ENCODE results near the gene NDUFS7.

The NDUFS7 gene

GRCh38 chr19:1373042-1373533, 10.6 kb upstream of the NDUFS7 start:
- Mint-ChIP-seq H3K36me3 (peaks cover 30 to 43% of the 10 kb centered on the region in 2 donors), H3K27me3 (no peaks in the 10 kb centered on the region), H3K27ac (no peak overlapping the region), H3K4me1 (no peaks in the 10 kb centered on the region), H3K4me3 (no peak overlapping the region), H3K9me3 (no peaks in the 10 kb centered on the region)
- DNase-seq (no peak), ATAC-seq (replicated peaks) (no peak)

GRCh38 chr19:1373534-1374249, 10.0 kb upstream of the NDUFS7 start:
- Mint-ChIP-seq H3K4me3 (no peak overlapping the region), H3K27me3 (no peaks in the 10 kb centered on the region), H3K4me1 (no peaks in the 10 kb centered on the region), H3K36me3 (peaks cover 26 to 38% of the 10 kb centered on the region in 2 donors), H3K9me3 (no peaks in the 10 kb centered on the region), H3K27ac (no peak overlapping the region)
- ATAC-seq (replicated peaks) (no peak), DNase-seq (no peak)

DNA sequence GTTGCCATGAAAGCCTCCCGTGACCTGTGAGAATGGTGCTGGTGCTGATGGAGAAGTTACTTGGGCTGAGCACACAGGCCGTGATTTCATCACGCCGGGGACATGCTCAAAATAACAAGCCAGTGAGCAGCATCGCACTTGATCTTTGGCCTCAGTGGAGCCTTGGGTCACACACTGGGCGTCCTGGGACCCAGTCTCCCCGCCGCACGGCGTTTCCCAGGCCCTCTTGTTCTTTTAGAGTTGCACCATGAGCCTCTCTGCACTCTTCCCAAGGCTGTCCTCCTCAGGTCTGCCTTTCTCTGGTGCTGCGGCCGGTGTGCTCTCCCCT, 9.5 kb upstream of the NDUFS7 start:
- H3K4me3 Mint-ChIP-seq, result no peak overlapping the region
- H3K36me3 Mint-ChIP-seq, result peaks cover 26 to 38% of the 10 kb centered on the region in 2 donors
- no peaks in the 10 kb centered on the region for H3K9me3 Mint-ChIP-seq
- H3K27ac Mint-ChIP-seq, result peak overlapping the region; percentile 33
- H3K27me3 Mint-ChIP-seq, result no peaks in the 10 kb centered on the region
- H3K4me1 Mint-ChIP-seq, result no peaks in the 10 kb centered on the region
- DNase-seq, result no peak
- no peak for ATAC-seq (replicated peaks)

- Mint-ChIP-seq H3K9me3 (no peaks in the 10 kb centered on the region), H3K36me3 (peaks cover 20 to 32% of the 10 kb centered on the region in 2 donors), H3K27ac (no peak overlapping the region), H3K4me1 (peaks cover 0 to 3% of the 10 kb centered on the region in 2 donors), H3K4me3 (no peak overlapping the region), H3K27me3 (no peaks in the 10 kb centered on the region)
- DNase-seq, result no peak
- no peak for ATAC-seq (replicated peaks)
Measured at GRCh38 chr19:1376415-1376805, 7.3 kb upstream of the NDUFS7 start.

DNA sequence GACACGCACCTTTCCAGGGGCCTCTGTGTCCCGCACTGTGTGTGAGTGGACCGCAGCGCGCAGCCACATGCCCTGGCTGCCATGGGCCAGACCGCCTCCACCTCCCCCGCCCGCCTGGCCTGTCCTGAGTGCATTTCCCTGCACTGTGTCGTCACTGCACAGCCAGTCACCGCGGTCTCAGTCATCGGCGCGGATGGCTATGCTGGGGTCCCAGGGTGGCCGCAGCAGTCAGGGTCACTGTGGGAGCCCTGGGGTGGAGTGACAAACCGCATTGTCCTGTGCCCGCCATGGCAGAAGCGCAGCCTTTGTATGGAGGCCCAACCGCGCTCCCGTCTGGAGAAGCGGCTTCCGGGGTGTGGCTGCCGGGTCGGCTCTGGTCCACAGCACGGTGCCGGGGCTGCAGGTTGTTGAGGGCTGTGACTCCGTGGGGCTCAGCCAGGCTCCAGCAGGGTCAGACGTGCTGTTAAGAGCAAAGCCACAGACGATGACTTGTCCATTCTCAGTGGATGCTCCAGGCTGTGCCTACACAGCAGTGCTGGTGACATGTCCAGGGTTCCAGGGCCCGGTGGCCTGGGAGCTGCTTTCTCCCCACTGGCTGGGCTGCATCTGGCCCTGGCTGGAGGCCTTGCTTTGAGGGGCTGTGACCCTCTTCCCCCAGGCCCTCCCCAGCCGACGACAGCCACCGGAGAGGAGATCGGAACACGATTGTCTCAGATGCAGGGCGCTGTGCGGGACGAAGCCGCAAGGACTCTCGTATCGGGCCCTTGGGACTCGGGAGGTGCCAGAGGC, 6.3 kb upstream of the NDUFS7 start:
- DNase-seq (no peak), ATAC-seq (replicated peaks) (no peak)
- no peaks in the 10 kb centered on the region for H3K9me3 Mint-ChIP-seq
- peaks cover 18 to 29% of the 10 kb centered on the region in 2 donors for H3K36me3 Mint-ChIP-seq
- peaks cover 0 to 3% of the 10 kb centered on the region in 2 donors for H3K4me1 Mint-ChIP-seq
- no peak overlapping the region for H3K4me3 Mint-ChIP-seq
- no peaks in the 10 kb centered on the region for H3K27me3 Mint-ChIP-seq
- no peak overlapping the region for H3K27ac Mint-ChIP-seq

DNA sequence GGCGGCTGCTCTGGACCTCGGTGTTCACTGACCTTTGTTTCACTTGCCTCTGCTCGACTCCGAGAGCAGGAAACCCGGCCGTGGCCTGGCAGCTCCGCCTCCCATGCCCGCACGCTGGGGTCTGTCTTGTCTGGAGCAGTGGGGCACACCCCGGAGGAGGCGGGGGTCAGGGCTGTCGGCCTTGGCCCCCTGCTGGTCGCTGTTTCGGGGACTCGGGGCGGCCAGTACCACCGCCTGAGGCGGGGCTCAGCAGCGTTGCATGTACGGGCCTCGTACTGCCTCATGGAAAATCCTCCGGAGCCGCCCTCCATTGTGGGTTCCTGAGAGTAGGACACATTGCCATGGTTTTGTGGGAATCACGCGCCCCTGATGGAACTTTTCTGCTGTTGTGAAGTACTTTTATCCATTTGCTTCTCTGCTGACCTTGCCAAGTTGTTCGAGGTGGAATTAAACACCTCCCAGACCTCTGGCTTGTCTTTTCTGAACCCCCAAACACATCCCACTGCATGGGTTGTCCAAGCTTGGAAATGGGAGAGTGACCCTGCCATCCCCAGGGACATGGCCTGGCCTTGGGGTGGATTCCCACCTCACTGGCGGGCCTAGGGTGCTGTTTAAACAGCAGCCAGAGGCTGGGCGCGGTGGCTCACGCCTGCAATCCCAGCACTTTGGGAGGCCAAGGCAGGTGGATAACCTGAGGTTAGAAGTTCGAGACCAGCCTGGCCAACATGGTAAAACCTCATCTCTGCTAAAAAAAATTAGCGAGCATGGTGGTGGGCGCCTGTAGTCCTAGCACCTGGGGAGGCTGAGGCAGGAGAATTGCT, 5.5 kb upstream of the NDUFS7 start:
- DNase-seq, result no peak
- no peak overlapping the region for H3K27ac Mint-ChIP-seq
- no peak for ATAC-seq (replicated peaks)
- H3K4me1 Mint-ChIP-seq, result peaks cover 5 to 7% of the 10 kb centered on the region in 2 donors
- peaks cover 18 to 28% of the 10 kb centered on the region in 2 donors for H3K36me3 Mint-ChIP-seq
- peaks cover 0 to under 1% of the 10 kb centered on the region in 2 donors for H3K9me3 Mint-ChIP-seq
- no peak overlapping the region for H3K4me3 Mint-ChIP-seq
- peaks cover 1 to 4% of the 10 kb centered on the region in 2 donors for H3K27me3 Mint-ChIP-seq

GRCh38 chr19:1379126-1379905, 4.4 kb upstream of the NDUFS7 start:
- Mint-ChIP-seq H3K4me1 (peaks cover 12 to 13% of the 10 kb centered on the region in 2 donors), H3K36me3 (peaks cover 17 to 24% of the 10 kb centered on the region in 2 donors), H3K27me3 (peaks cover 6 to 8% of the 10 kb centered on the region in 2 donors), H3K4me3 (no peak overlapping the region), H3K9me3 (peaks cover 2 to 3% of the 10 kb centered on the region in 2 donors), H3K27ac (no peak overlapping the region)
- no peak for DNase-seq
- ATAC-seq (replicated peaks), result no peak

GRCh38 chr19:1379961-1380489, 3.7 kb upstream of the NDUFS7 start:
- H3K4me3 Mint-ChIP-seq, result no peak overlapping the region
- DNase-seq, result no peak
- peaks cover 6 to 8% of the 10 kb centered on the region in 2 donors for H3K27me3 Mint-ChIP-seq
- peaks cover 2 to 3% of the 10 kb centered on the region in 2 donors for H3K9me3 Mint-ChIP-seq
- H3K36me3 Mint-ChIP-seq, result peaks cover 15 to 21% of the 10 kb centered on the region in 2 donors
- peak overlapping the region; percentile 75 for H3K27ac Mint-ChIP-seq
- H3K4me1 Mint-ChIP-seq, result peaks cover 14 to 20% of the 10 kb centered on the region in 2 donors
- ATAC-seq (replicated peaks), result no peak

GRCh38 chr19:1382250-1382649, 1.5 kb upstream of the NDUFS7 start:
- H3K4me1 Mint-ChIP-seq, result peaks cover 19 to 40% of the 10 kb centered on the region in 2 donors
- peaks cover 2 to 3% of the 10 kb centered on the region in 2 donors for H3K9me3 Mint-ChIP-seq
- H3K27ac Mint-ChIP-seq, result no peak overlapping the region
- no peak for ATAC-seq (replicated peaks)
- DNase-seq, result no peak
- H3K36me3 Mint-ChIP-seq, result peaks cover 10 to 16% of the 10 kb centered on the region in 2 donors
- peaks cover 6 to 8% of the 10 kb centered on the region in 2 donors for H3K27me3 Mint-ChIP-seq
- no peak overlapping the region for H3K4me3 Mint-ChIP-seq

DNA sequence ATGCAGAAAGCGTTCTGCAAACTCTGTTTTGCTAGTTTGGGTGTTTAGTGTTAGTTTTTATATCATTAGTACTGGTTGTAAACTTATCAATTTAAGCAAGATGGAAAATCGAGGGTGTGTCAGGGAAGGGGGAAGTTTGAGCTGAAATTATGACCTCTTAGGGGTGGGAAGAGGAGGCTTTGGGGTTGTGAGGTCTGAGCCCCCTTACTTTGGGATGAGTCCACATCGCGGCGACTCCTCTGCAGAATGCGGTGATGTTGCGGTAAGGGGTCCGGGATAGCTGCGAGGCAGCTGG, 743 bp upstream of the NDUFS7 start:
- Mint-ChIP-seq H3K4me1 (peaks cover 19 to 40% of the 10 kb centered on the region in 2 donors), H3K27me3 (peaks cover 6 to 8% of the 10 kb centered on the region in 2 donors), H3K9me3 (peaks cover 2 to 3% of the 10 kb centered on the region in 2 donors), H3K36me3 (peaks cover 11 to 16% of the 10 kb centered on the region in 2 donors), H3K27ac (peak overlapping the region; percentile 100), H3K4me3 (peak overlapping the region; percentile 95 to 96)
- ATAC-seq (replicated peaks) (no peak), DNase-seq (no peak)

DNA sequence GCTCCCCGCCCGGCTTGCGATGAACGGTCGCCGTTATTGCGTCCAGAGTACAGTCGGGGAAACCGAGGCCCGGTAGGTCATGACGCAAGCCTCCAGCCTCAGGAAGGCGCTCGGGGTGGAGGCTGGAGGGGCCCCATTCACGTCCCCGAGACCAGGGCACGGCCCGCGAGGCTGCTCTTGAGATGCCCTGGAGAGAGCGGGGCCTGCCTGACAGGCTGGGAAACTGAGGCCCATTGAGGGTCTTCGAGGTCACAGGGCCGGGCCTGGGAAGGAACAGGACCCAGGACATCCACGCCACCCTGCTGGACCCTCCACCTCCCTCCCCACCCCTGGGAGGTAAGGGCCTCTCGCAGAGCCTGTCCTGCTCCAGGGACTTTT, 367 bp downstream of the NDUFS7 start:
- ATAC-seq (replicated peaks), result peak; percentile 2 to 10
- H3K27me3 Mint-ChIP-seq, result peaks cover 6 to 8% of the 10 kb centered on the region in 2 donors
- peaks cover 14 to 27% of the 10 kb centered on the region in 2 donors for H3K36me3 Mint-ChIP-seq
- peak overlapping the region; percentile 100 for H3K27ac Mint-ChIP-seq
- peaks cover 19 to 41% of the 10 kb centered on the region in 2 donors for H3K4me1 Mint-ChIP-seq
- H3K4me3 Mint-ChIP-seq, result peak overlapping the region; percentile 95 to 96
- H3K9me3 Mint-ChIP-seq, result peaks cover 2 to 3% of the 10 kb centered on the region in 2 donors
- no peak for DNase-seq

DNA sequence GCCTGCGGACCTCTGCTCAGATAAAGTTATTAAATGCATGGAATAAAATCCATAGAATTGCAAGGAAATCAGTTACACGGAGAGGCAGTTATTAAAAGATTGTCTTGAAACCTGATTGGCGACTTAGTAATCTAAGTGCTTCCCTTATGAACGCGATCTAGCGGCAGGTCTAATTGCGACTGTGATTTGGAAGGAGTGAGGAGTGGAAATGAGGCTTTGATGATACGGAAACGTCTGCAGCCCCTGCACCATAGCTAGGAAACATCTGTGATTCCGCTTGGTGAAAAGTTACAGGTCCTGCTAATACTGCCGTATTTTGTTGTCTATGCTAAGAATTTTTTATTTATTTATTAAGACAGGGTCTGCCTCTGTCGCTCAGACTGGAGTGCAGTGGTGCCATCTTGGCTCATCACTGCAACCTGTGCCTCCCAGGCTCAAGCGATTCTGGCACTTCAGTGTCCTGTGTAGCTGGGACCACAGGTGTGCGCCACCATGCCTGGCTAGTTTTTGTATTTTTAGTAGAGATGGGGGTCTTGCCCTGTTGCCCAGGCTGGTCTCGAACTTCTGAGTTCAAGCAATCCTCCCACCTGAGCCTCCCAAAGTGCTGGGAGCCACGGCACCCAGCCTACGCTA, 887 bp downstream of the NDUFS7 start:
- no peak for DNase-seq

GRCh38 chr19:1385816-1386215, 2.1 kb downstream of the NDUFS7 start:
- DNase-seq (no peak), ATAC-seq (replicated peaks) (no peak)
- Mint-ChIP-seq H3K4me3 (no peak overlapping the region), H3K27me3 (peaks cover 6 to 8% of the 10 kb centered on the region in 2 donors), H3K36me3 (peaks cover 27 to 45% of the 10 kb centered on the region in 2 donors), H3K4me1 (peaks cover 16 to 47% of the 10 kb centered on the region in 2 donors), H3K9me3 (peaks cover 2 to 3% of the 10 kb centered on the region in 2 donors), H3K27ac (no peak overlapping the region)

More for the DNA sequence above, 887 bp downstream of the NDUFS7 start:
- Mint-ChIP-seq H3K27me3 (peaks cover 6 to 8% of the 10 kb centered on the region in 2 donors), H3K9me3 (peaks cover 2 to 3% of the 10 kb centered on the region in 2 donors), H3K27ac (peak overlapping the region; percentile 100), H3K4me1 (peaks cover 19 to 46% of the 10 kb centered on the region in 2 donors), H3K36me3 (peaks cover 19 to 33% of the 10 kb centered on the region in 2 donors), H3K4me3 (peak overlapping the region; percentile 95 to 96)
- no peak for ATAC-seq (replicated peaks)
